Activated CD4-positive, alpha-beta T cell treated with anti-CD3 and anti-CD28 coated beads, Interleukin-2, amount 50 U/mL, for 48 hours (primary cell): Measurements from ENCODE around the gene OCA2.
A peak's percentile ranks its signal among the peaks of the same experiment; 100 is the strongest.

ENCODE experiments used
- DNase-seq, 2 experiments: peaks; one replicate each; pipeline ENCODE4 v3.0.0-alpha.2; 2020

Gene OCA2

DNA sequence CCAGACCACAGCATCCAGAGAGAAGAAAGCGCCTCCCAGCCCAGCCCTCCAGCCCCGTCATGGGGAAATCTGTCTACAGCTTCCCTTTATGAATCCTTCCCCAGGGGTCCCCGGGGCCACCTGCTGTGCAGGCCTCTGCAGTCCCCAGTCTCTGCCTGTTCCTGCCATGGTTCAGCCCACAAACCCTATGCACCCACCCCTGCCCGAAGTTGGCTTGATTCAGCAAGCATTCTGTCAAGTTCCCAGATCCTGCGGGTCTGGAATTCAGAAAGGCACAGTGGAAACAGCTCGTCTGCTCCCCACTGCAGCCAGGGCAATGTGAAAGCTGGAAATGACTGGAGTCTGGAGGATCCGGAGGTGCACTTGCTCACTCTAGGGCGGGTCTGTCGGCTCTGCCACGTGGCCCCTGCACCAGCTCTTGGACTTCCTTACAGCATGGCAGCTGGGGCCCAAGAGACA, 2.9 kb upstream of the OCA2 start:
- DNase-seq = no peak

- no peak for DNase-seq
These were observed 2.1 kb upstream of the OCA2 start for GRCh38 chr15:28101201-28101600.

DNA sequence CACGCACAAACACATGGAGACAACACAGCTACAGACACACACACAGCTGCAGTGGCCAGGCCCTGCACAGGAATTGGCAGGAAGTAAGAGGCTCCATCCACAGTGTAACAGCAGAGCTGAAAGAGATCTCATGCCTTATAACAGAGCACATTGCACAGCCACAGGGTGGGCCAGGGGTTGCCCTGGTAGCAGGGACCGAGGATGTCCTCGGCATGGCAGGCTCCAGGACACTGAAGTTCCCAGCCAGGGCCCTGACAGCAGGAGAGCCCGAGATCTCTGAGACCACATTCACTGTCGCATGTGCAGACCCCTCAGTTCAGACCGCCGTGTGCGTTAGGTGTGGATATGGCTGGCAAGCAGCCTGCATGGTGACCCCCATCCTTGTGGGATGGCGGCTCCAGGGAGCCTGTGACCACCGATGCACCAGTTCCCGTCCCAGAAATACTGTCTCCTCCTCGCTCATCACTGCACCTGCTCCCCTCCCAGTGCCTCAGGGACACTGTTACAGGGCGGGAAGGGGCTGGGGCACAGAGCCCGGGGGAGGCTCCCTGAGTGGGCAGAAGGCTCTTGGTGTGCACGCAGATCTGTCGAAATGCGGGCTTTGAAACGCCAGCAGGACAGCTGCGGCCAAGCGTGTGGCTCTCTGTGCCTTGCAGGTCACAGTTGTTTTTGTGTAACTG, 1.5 kb upstream of the OCA2 start:
- DNase-seq = no peak

GRCh38 chr15:28099555-28100140, 533 bp upstream of the OCA2 start:
- DNase-seq = no peak

DNA sequence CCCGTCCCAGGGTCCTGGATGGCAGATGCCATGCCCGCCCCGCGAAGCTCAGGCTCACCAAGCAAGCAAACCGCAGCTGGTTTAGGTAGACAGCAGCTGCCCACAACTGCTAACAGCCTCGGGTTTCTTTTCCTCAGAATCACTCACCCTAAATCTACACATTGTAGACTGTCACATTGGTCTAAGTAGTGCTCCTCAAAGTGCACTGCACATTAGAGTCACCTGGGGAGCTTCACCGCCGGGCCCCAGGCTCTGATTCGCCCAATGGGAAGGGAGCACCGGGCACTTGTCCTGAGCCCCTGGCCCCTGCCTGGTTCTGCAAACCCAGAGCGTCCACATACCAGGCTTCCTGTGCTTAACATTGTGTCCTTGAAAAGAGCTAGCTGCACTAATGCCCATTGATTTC, 752 bp downstream of the OCA2 start:
- no peak for DNase-seq

DNA sequence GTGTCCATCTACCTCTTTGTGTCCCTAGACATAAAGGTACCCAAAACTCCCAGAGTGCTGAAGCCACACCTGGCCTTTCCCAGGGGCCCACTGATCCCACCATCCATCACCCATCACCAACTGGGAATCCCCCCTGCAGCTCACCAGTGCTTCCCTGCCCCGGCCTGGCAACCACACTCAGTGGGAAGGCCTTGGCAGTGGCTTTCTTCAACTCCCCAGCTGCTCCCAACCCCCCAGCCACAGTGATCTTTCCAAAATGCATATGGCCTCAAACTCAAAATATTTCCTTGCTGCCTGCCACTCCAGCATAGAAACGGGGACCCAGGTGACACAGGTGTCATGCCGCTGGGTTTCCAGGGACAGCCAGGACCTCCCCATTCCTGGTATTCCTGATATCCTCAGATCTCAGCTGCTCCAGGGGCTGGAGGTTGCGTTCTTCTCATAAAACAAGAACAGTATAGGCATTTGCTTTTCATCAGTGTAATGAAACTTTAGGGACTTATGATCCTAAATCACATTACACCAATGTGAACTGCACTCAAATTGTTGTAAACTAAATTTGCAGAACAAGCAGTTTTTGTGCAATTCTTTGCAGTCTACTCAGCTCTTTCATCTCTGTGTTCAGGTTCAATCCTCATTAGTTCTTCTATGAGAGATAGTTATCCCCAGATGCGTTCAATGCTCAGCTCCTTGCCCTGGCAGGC, 1.3 kb downstream of the OCA2 start:
- no peak for DNase-seq

DNA sequence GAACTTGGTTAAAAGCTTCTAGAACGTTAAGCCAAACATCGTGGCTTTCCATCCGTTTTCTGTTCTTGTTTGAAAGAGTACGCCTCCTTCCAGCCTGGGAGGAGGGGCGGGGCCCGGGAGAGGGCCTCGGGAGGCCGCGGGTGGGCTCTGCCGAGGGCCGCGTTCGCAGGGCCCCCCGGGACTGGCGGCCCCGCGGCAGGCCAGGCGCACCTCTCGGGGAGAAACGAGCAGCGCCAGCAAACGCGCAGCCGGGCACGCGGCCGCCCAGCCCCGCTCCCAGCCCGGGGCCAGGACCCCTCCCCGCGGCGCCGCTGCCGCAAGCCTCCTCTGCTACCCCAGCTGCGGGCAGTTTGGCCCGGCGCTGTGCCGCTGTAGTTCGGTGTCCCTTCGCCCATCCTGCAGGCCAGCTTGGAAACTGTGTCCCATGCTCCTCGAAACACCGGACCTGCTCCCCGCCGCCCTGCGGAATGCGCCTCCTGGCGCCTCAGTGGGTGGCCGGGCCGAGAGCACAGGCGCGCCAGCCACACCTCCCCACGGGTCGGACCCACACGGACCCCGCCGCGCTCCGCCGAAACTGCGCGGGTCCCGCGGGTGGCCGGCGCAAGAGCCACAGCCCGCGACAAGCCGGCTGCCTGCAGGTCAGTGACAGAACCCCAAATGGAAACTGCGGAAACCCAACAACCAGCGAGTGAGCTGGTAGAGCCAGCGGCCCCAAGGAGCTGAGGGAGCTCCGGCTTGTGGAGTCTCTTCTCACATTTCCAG, 2.3 kb downstream of the OCA2 start:
- peak in 1 of 2 experiments; percentile 6 for DNase-seq

DNA sequence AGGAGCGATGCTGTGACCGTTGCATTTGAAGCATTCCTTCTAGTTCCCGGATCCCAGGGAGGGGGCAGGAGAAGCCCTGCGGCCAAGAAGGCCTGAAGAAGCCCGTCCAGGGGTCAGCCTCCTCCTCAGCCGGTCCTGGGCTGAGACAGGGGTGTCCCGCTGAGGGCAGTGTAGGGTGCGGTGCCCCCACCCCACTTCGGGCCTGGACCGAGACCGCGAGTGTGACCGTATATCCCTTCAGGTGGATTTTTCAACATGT, 2.8 kb downstream of the OCA2 start:
- DNase-seq = no peak

- peak; percentile 20 to 33 for DNase-seq
These were observed 4.2 kb downstream of the OCA2 start for GRCh38 chr15:28094732-28095521.

- DNase-seq = no peak
These were observed 5.2 kb downstream of the OCA2 start for GRCh38 chr15:28093752-28094535.

GRCh38 chr15:28091313-28091712, 7.8 kb downstream of the OCA2 start:
- DNase-seq = no peak

GRCh38 chr15:28086175-28086703, 12.9 kb downstream of the OCA2 start:
- peak; percentile 43 to 62 for DNase-seq

GRCh38 chr15:28085489-28086174, 13.5 kb downstream of the OCA2 start:
- no peak for DNase-seq

- no peak for DNase-seq
These were observed 14.6 kb downstream of the OCA2 start for GRCh38 chr15:28084547-28084946.

DNA sequence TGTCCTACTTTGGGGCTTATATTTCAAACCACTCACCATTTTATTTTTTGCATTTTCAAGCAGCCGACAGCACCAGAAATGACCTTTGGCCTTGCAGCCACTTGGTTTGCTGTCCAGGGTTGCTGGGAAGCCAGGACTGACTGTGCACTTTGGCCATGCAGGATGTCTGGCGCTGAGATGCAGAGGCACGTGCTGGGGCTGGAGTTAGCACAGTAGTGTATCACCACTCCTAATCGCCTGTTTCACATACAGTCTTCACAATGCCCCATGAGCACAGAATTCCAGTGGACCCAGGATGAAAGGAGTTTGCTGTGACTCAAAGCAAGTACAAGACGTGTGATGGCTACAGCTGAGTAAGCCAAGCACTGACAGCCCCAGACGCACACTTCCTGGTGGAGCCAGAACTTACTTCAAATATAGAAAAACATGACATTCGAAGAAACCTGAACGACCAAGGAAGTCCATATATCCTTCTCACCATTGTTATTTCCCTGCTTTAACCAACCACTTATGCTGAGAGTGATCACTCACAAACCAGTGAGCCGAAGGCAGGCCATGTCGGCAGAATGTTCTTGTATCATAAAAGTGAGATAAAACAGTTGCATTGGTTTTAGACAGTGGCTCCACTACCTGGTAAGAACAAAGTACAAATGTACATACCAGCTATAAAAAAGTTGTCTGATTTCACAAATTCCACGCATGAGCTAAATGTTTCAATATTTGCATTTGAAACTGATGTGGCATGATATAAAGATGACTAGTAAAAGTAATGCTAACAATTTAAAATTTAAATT, 16.0 kb downstream of the OCA2 start:
- no peak for DNase-seq

DNA sequence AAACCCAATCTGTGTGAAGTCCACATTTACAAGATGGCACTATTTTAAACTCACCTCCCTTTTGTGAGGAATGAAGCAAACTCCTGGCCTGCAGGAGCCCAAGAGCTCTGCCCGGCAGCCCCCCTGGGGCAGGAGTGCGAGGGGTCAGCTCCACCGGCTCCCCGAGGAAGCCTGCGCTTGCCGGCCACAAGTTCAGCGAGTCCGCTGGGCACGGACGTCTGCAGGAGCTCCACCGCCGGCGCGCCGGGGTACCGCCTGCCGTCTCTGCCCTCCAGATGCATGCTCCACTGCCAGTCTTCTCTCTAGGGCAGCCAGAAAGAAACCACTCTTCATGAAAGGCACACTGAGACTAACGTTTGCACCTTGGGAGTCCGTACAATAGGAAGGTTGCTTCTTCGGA, 17.5 kb downstream of the OCA2 start:
- DNase-seq = no peak

DNA sequence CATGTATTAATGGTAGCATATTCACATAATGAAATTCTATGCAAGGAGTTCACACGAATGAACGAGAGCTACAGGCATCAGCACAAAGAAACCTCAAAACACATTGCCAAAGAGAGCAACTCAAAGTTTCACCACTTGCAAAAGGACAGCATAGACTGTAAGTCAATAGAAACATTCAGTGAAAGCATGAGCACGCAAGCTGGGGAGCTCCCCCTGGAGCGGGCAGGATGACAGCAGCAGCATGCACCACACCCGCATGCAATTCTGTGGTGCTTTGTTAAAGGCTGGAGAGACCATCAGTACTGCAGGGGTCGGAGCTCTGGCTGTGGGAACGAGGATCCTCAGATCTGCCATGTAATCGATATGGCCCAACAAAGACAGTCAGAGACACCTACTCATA, 18.7 kb downstream of the OCA2 start:
- DNase-seq = no peak

GRCh38 chr15:28079313-28079969, 19.7 kb downstream of the OCA2 start:
- DNase-seq = no peak

- no peak for DNase-seq
These were observed 20.9 kb downstream of the OCA2 start for GRCh38 chr15:28078191-28078719.

- DNase-seq = no peak
These were observed 23.5 kb downstream of the OCA2 start for GRCh38 chr15:28075573-28075972.
